ENCODE results near the gene ROR1.

Gene ROR1

DNA sequence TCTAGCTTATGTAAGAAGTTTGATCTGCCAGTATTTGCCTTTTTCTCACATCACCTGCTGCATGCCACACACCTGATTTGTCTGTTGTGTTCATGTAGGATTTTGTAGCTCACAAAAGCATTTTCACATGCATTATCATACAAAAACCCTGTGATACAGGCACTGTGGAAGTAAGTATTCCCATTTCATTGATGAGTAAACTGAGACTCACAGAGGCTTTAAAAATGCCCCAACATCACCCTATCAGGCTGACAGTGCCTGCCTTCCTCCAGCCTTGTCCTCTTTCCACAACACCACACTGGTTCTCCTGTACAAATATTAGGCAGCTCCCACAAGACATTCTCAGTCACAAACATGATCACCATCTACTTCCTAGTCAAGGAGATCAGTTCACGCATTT is 343.7 kb downstream of the ROR1 start:
- no peak overlapping the region for H3K4me3 ChIP-seq (ENCODE audit: low read length)
- TF ChIP-seq ZNF274 (IDR thresholded peaks at IDR 0.05; ENCODE audit: low read depth, low read length): no peak

GRCh38 chr1:64121766-64122385 is 348.1 kb downstream of the ROR1 start:
- TF ChIP-seq ZNF274 (IDR thresholded peaks at IDR 0.05; ENCODE audit: low read depth, low read length): no peak
- no peak overlapping the region for H3K4me3 ChIP-seq (ENCODE audit: low read length)

DNA sequence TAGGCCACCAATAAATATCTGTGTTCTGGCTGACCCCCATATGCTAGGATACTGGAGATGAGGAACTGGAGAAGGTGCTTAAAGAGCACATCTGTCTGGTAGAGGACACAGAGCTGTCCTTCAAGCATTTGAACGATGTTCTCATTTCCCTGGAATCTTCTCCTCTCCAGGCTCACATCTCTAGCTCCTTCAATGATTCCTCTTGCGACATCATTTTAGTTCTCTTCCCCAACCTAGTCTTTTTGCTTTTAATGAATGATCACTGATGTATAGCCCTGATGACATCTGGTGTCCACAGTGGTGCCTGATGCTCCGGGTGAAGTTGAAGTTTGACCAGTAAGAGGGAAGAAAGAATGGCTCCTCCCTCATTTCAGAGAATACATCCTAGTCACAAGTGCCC is 348.8 kb downstream of the ROR1 start:
- no peak overlapping the region for H3K4me3 ChIP-seq (ENCODE audit: low read length)
- no peak for TF ChIP-seq ZNF274 (IDR thresholded peaks at IDR 0.05; ENCODE audit: low read depth, low read length)

DNA sequence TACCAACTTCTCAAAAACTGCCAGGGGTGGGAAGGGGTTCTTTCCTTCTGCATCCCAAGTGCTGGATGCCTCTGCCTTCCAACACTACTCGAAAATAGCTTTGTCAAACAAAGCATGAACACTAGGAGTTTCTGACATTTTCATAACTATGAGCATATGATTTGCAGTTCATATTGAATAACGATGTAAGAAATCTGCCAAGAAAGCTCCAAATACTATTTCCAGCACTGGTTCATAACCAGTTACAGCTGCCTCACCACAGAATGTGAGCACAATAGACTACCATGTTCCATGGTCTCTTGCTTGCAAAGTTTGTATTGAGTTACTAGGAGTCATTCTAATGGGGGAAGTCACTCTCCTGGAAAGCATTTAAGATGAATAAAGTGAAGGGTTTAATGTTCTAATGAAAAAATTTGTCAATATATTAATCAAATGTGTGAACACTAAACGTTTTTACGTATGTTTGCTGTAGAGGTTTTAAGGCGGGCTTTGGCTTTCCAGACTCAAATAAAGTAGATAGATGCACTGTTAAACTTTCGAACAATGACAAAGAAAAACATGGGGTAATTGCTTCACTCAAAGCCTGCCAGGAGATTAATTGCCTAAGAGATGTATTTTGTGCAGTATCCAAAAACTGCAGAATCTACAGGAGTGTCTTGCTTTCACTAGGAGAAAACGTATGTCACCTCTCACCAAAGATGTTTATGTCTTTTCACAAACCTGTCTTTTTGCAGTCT is 351.1 kb downstream of the ROR1 start:
- H3K4me3 ChIP-seq (ENCODE audit: low read length): no peak overlapping the region
- no peak for TF ChIP-seq ZNF274 (IDR thresholded peaks at IDR 0.05; ENCODE audit: low read depth, low read length)

- TF ChIP-seq ZNF274 (IDR thresholded peaks at IDR 0.05; ENCODE audit: low read depth, low read length): no peak
- no peak overlapping the region for H3K4me3 ChIP-seq (ENCODE audit: low read length)
These were observed 352.8 kb downstream of the ROR1 start for GRCh38 chr1:64126581-64126980.

GRCh38 chr1:64127297-64127696 is 353.5 kb downstream of the ROR1 start:
- H3K4me3 ChIP-seq (ENCODE audit: low read length): no peak overlapping the region
- TF ChIP-seq ZNF274 (IDR thresholded peaks at IDR 0.05; ENCODE audit: low read depth, low read length): no peak

GRCh38 chr1:64129701-64130100 is 355.9 kb downstream of the ROR1 start:
- TF ChIP-seq ZNF274 (IDR thresholded peaks at IDR 0.05; ENCODE audit: low read depth, low read length): no peak
- H3K4me3 ChIP-seq (ENCODE audit: low read length): no peak overlapping the region

GRCh38 chr1:64131155-64131554 is 357.3 kb downstream of the ROR1 start:
- TF ChIP-seq ZNF274 (IDR thresholded peaks at IDR 0.05; ENCODE audit: low read depth, low read length): no peak
- H3K4me3 ChIP-seq (ENCODE audit: low read length): no peak overlapping the region

DNA sequence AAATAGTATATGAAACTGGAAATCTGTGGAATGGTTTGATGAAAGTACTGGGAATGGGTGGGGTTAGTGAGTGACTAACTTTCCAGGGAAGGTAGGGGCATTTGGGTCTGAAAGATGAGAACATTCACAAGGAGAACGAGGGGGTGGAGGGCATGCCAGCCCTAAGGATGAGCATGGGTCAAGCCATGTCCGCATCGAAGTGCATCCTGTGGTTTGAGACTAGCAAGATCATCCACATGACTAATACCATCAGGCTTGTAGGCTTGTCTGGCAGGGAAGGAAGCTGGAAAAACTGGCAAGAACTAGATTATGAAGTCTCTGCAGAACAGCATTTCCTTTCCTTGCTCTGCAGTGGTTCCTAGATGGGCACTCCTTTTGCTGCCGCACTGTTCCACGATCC is 359.2 kb downstream of the ROR1 start:
- H3K4me3 ChIP-seq (ENCODE audit: low read length): no peak overlapping the region
- no peak for TF ChIP-seq ZNF274 (IDR thresholded peaks at IDR 0.05; ENCODE audit: low read depth, low read length)

DNA sequence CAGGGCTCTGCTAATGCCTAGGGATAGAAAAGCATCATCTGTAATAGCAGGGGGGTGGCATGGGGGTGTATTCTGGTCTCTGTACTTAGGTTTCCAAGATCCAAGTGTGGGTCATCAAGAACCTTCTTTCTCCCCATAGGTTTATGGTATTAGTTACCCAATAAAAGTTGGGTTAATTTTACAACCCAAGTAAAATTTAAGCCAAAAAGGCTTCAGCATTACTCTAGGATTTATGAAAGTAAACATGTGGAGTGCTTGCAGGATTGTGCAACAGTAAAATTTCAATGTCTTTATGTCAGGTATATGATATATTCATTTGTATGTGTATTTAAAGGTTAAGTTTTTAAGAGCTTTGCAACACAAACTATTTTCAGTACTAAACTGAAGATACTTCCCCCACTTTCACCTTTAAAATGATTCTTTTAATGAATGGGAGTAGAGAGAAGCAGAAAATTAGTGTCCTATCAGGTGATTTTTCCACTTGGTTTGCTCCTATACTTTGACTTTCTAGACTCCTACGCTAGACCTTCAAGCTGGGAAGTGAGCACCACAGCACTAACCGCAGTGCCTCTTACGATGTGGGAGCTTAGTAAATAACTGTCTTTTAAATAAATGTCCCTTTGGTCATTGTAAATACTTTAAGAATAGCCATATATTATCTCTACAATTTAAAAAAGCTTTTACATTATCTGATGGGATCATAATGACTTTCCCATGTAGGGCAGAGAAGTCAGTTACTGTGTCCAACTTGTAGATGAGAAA is 361.8 kb downstream of the ROR1 start:
- no peak for TF ChIP-seq ZNF274 (IDR thresholded peaks at IDR 0.05; ENCODE audit: low read depth, low read length)
- H3K4me3 ChIP-seq (ENCODE audit: low read length): no peak overlapping the region

GRCh38 chr1:64136296-64136695 is 362.5 kb downstream of the ROR1 start:
- H3K4me3 ChIP-seq (ENCODE audit: low read length): no peak overlapping the region
- TF ChIP-seq ZNF274 (IDR thresholded peaks at IDR 0.05; ENCODE audit: low read depth, low read length): no peak

DNA sequence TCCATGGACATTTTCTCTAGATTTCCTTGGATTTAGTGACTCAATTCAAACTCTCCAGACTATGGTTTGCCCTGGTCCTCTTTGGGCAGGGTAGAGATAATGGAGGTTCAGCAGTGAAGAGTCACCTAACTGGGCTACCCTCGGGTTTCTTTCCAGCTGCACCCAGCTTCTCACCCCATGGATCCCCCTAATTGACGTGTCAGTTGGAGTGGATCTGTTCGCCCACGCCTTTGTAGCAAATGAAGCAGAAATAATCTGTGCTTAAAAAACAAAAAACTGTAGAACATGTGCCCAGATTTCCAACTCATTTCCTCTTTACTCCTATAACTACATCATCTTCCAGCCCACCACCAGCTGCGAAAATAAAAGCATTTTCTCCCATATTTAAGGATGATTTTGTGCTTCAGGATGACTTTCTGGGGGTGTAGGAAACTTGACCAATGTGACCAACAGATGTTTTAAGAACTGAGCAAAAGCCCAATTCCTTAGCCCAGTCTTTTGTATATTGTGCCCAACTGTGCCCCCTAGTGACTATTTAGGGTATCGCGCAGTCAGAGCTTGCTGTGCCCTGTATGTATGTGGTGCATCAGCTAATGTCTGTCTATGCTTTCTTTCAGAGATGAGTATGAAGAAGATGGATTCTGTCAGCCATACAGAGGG is 363.1 kb downstream of the ROR1 start:
- TF ChIP-seq ZNF274 (IDR thresholded peaks at IDR 0.05; ENCODE audit: low read depth, low read length): no peak
- no peak overlapping the region for H3K4me3 ChIP-seq (ENCODE audit: low read length)

- H3K4me3 ChIP-seq (ENCODE audit: low read length): no peak overlapping the region
- TF ChIP-seq ZNF274 (IDR thresholded peaks at IDR 0.05; ENCODE audit: low read depth, low read length): no peak
These were observed 363.6 kb downstream of the ROR1 start for GRCh38 chr1:64137412-64137803.

- H3K4me3 ChIP-seq (ENCODE audit: low read length): no peak overlapping the region
- no peak for TF ChIP-seq ZNF274 (IDR thresholded peaks at IDR 0.05; ENCODE audit: low read depth, low read length)
These were observed 366.1 kb downstream of the ROR1 start for GRCh38 chr1:64139877-64140276.
